Lower leg skin (tissue), 3 donors: Measurements from ENCODE around the gene SLC5A6.

ENCODE experiments used
- POLR2A ChIP-seq, 2 donors: fragments of 450-650 bp; IDR thresholded peaks; one replicate each; pipeline ENCODE4 v1.6.1; 2016 to 2017; ENCODE audit warnings: antibody characterized with exemption in 2 of 2, mild to moderate bottlenecking in 1 of 2, moderate library complexity in 1 of 2
- TF ChIP-seq, protein P1 (sequence below), 3 donors: fragments of 450-650 bp; IDR thresholded peaks; one replicate each; pipeline ENCODE4 v1.5.1; 2016; ENCODE audit warnings: antibody characterized with exemption in 3 of 3, mild to moderate bottlenecking in 3 of 3, moderate library complexity in 2 of 3

DNA sequence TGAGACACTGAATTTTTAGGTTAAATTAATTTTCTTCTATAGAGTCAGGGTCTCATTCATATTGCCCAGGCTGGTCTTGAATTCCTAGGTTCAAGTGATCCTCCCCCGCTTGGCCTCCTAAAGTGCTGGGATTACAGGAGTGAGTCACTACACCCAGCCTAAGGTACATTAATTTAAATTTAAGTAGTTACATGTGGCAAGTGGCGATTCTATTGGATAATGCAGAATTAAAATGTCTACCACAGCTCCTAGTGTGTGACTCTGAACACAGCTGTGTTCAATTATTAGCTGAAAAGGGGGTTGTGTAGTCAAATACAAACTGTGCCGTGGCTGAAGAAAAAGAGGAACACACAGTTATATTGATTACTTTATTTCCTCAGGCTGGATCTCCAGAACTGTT lies 2.9 kb upstream of the SLC5A6 start:
- TF ChIP-seq, protein P1, sequence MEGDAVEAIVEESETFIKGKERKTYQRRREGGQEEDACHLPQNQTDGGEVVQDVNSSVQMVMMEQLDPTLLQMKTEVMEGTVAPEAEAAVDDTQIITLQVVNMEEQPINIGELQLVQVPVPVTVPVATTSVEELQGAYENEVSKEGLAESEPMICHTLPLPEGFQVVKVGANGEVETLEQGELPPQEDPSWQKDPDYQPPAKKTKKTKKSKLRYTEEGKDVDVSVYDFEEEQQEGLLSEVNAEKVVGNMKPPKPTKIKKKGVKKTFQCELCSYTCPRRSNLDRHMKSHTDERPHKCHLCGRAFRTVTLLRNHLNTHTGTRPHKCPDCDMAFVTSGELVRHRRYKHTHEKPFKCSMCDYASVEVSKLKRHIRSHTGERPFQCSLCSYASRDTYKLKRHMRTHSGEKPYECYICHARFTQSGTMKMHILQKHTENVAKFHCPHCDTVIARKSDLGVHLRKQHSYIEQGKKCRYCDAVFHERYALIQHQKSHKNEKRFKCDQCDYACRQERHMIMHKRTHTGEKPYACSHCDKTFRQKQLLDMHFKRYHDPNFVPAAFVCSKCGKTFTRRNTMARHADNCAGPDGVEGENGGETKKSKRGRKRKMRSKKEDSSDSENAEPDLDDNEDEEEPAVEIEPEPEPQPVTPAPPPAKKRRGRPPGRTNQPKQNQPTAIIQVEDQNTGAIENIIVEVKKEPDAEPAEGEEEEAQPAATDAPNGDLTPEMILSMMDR (IDR thresholded peaks at IDR 0.05), result no peak
- no peak for TF ChIP-seq POLR2A (IDR thresholded peaks at IDR 0.05)
